RWPE2 (cell line): ENCODE measurements around the gene NHEJ1.

ENCODE experiments used
- ATAC-seq: fragments of 200-7000 bp; cut with Tn5 transposase; 3 replicates; pipeline ENCODE4 v1.9.1; 2021; ENCODE audit warnings: low read depth
- DNase-seq: peaks from one replicate; pipeline ENCODE4 v3.0.0-alpha.2; 2020; ENCODE audit warnings: low spot score
- H3K27ac ChIP-seq: fragments of 450-650 bp; 2 replicates; pipeline ENCODE4 v1.5.1; 2017; ENCODE audit warnings: mild to moderate bottlenecking; ENCODE audit not compliant: poor library complexity, severe bottlenecking
- H3K27me3 ChIP-seq: fragments of 250-450 bp; sonication (Bioruptor Pico); 2 replicates; pipeline ENCODE4 v1.5.1; 2021; ENCODE audit warnings: mild to moderate bottlenecking, moderate library complexity; ENCODE audit not compliant: insufficient read depth, poor library complexity, severe bottlenecking
- H3K36me3 ChIP-seq: fragments of 250-450 bp; sonication (Bioruptor Pico); 2 replicates; pipeline ENCODE4 v1.5.1; 2020; ENCODE audit warnings: low read depth, mild to moderate bottlenecking, moderate library complexity
- H3K4me1 ChIP-seq: fragments of 250-450 bp; sonication (Bioruptor Pico); 2 replicates; pipeline ENCODE4 v1.5.1; 2021; ENCODE audit warnings: mild to moderate bottlenecking, moderate library complexity; ENCODE audit not compliant: insufficient read depth, poor library complexity, severe bottlenecking
- H3K4me3 ChIP-seq: fragments of 250-450 bp; sonication (Bioruptor Pico); 2 replicates; pipeline ENCODE4 v1.5.1; 2021; ENCODE audit warnings: mild to moderate bottlenecking, moderate library complexity; ENCODE audit not compliant: severe bottlenecking
- H3K9me3 ChIP-seq: fragments of 250-450 bp; sonication (Bioruptor Pico); 2 replicates; pipeline ENCODE4 v1.5.1; 2021; ENCODE audit warnings: mild to moderate bottlenecking, moderate library complexity; ENCODE audit not compliant: severe bottlenecking
- TF ChIP-seq, protein P1 (sequence below): fragments of 450-650 bp; IDR thresholded peaks from one replicate; pipeline ENCODE4 v1.5.1; 2017; ENCODE audit warnings: mild to moderate bottlenecking, moderate library complexity; ENCODE audit not compliant: poor library complexity, severe bottlenecking

NHEJ1 gene

DNA sequence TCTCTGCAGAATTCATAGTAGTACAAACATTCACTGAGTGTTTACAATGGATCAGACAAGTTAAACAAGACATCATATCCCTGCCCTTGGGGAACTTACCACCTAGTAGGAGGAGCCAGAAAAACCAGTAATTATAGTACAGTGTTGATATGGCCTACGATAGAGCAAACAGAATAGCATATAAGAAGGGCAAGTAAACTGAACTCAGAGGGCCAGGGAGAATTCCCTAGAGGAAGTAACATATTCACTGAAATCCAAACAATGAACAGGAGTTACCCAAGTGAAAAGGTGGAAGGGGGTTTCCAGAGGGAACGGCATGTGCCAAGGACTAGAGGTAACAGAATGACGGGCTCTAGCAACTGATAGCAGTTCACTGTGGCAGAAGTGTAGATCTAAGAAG, 34.1 kb downstream of the NHEJ1 start:
- TF ChIP-seq, protein P1, sequence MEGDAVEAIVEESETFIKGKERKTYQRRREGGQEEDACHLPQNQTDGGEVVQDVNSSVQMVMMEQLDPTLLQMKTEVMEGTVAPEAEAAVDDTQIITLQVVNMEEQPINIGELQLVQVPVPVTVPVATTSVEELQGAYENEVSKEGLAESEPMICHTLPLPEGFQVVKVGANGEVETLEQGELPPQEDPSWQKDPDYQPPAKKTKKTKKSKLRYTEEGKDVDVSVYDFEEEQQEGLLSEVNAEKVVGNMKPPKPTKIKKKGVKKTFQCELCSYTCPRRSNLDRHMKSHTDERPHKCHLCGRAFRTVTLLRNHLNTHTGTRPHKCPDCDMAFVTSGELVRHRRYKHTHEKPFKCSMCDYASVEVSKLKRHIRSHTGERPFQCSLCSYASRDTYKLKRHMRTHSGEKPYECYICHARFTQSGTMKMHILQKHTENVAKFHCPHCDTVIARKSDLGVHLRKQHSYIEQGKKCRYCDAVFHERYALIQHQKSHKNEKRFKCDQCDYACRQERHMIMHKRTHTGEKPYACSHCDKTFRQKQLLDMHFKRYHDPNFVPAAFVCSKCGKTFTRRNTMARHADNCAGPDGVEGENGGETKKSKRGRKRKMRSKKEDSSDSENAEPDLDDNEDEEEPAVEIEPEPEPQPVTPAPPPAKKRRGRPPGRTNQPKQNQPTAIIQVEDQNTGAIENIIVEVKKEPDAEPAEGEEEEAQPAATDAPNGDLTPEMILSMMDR, result no peak
- ATAC-seq (no peak), DNase-seq (no peak)
- H3K36me3 ChIP-seq, result no peaks in the 10 kb centered on the region
- H3K9me3 ChIP-seq, result no peaks in the 10 kb centered on the region
- no peak overlapping the region for H3K4me3 ChIP-seq
- H3K27me3 ChIP-seq, result no peaks in the 10 kb centered on the region
- no peaks in the 10 kb centered on the region for H3K4me1 ChIP-seq
- no peak overlapping the region for H3K27ac ChIP-seq

GRCh38 chr2:219125886-219126270, 34.7 kb downstream of the NHEJ1 start:
- TF ChIP-seq, protein P1, result no peak
- no peak for DNase-seq
- Histone ChIP-seq H3K27ac (no peak overlapping the region), H3K36me3 (no peaks in the 10 kb centered on the region), H3K27me3 (no peaks in the 10 kb centered on the region), H3K4me3 (no peak overlapping the region), H3K4me1 (no peaks in the 10 kb centered on the region), H3K9me3 (no peaks in the 10 kb centered on the region)
- no peak for ATAC-seq

- Histone ChIP-seq H3K36me3 (no peaks in the 10 kb centered on the region), H3K9me3 (no peaks in the 10 kb centered on the region), H3K27ac (no peak overlapping the region), H3K27me3 (no peaks in the 10 kb centered on the region), H3K4me3 (no peak overlapping the region), H3K4me1 (no peaks in the 10 kb centered on the region)
- DNase-seq (no peak), ATAC-seq (0 out of 3 replicates have a peak, but pooled peaks have one; percentile 29)
- TF ChIP-seq, protein P1, result no peak
Observed at GRCh38 chr2:219125225-219125885, 35.3 kb downstream of the NHEJ1 start.

DNA sequence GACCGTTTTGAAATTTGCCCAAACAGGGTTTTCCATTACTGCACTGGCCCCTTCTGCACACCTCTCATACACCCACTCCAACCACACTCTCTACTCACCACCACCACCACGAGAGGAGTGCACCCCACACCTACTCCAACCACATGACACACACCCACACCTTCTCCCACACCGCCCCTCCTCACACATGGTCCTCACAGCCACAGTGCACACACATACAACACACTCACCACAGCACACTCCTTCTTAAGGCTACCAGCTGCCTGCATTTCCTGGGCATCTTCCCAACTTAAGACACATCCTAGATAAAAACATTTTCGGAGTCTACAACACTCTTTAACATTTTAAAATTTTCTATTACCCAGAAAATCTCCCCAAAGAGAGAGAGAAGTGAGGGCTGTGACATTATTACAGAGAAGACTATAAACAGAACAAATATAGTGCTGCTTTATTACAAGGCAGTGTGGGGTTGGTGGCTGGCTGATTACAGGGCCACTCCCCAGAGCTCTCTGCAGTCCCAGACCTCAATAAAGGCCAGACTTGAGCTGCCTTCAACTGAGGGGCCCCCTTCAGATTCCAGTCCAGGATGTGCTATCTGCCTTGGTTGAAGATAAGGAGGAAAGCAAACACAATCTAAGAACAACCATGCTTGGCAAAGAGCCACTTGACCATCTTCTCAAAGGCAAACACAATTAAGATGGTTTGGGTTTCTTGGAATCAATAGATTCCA, 36.1 kb downstream of the NHEJ1 start:
- TF ChIP-seq, protein P1, result no peak
- no peak overlapping the region for H3K27ac ChIP-seq

More for the DNA sequence above, 36.1 kb downstream of the NHEJ1 start:
- no peaks in the 10 kb centered on the region for H3K9me3 ChIP-seq
- no peaks in the 10 kb centered on the region for H3K36me3 ChIP-seq
- DNase-seq (no peak), ATAC-seq (no peak; the same call in 2 of the 3 replicates)
- no peaks in the 10 kb centered on the region for H3K27me3 ChIP-seq
- no peak overlapping the region for H3K4me3 ChIP-seq
- no peaks in the 10 kb centered on the region for H3K4me1 ChIP-seq
